Measurements from ENCODE around the gene LRRC61. TPM values are rescaled to one million over a fixed set of nuclear protein-coding genes. Genes with fewer than 3 reads are reported as not detected.

The LRRC61 gene
- total and polyA plus RNA-seq, 2 of the 13 experiments (the other 11 are each of a cell fraction or from before 2014, with no cell fraction given): 33.0 to 34.8 TPM

DNA sequence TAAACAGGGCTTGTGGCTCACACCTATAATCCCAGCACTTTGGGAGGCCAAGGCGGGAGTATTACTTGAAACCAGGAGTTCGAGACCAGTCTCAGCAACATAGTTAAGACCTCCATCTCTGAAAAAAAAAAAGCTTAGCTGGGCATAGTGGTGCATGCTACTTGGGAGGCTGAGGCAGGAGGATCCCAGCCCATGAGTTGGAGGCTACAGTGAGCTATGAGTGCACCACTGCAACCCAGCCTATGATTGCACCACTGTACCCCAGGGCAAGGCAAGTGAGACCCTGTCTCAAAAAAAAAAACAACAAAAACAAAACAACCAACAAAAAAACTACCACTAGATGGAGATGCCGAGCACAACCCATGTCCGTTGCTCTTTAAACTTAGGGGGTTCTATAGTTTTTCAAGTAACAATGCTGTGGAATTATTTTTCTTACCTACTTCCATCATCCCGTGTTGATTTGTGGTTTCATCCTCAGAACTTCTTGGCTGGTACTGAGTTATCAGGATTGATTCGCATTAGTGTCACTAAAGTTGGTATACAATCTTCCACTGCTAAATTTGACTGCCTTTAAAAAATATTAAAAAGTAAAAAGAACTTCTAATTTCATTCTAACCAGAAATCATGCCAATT lies 33.2 kb downstream of the LRRC61 start (continued):
- TF ChIP-seq, protein P1, sequence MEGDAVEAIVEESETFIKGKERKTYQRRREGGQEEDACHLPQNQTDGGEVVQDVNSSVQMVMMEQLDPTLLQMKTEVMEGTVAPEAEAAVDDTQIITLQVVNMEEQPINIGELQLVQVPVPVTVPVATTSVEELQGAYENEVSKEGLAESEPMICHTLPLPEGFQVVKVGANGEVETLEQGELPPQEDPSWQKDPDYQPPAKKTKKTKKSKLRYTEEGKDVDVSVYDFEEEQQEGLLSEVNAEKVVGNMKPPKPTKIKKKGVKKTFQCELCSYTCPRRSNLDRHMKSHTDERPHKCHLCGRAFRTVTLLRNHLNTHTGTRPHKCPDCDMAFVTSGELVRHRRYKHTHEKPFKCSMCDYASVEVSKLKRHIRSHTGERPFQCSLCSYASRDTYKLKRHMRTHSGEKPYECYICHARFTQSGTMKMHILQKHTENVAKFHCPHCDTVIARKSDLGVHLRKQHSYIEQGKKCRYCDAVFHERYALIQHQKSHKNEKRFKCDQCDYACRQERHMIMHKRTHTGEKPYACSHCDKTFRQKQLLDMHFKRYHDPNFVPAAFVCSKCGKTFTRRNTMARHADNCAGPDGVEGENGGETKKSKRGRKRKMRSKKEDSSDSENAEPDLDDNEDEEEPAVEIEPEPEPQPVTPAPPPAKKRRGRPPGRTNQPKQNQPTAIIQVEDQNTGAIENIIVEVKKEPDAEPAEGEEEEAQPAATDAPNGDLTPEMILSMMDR (CRISPR knock-in tag; IDR thresholded peaks at IDR 0.05): peak; percentile 66
- TF ChIP-seq NR2F6 (IDR thresholded peaks at IDR 0.05) (no peak), NR2F6 (CRISPR knock-in tag; IDR thresholded peaks at IDR 0.05) (no peak), STAG1 (CRISPR knock-in tag; IDR thresholded peaks at IDR 0.05) (peak; percentile 50), ZNF253 (CRISPR knock-in tag; IDR thresholded peaks at IDR 0.05; ENCODE audit: borderline replicate concordance) (no peak), RAD21 (CRISPR knock-in tag; IDR thresholded peaks at IDR 0.05) (0 out of 2 replicates have a peak, but pooled peaks have one; percentile 25), ZNF577 (CRISPR knock-in tag; IDR thresholded peaks at IDR 0.05; ENCODE audit: borderline replicate concordance, low read depth) (no peak), ZNF256 (CRISPR knock-in tag; conservative IDR thresholded peaks at IDR 0.05) (no peak), NFIB (CRISPR knock-in tag; IDR thresholded peaks at IDR 0.05; ENCODE audit: borderline replicate concordance) (no peak), ZFP62 (CRISPR knock-in tag; IDR thresholded peaks at IDR 0.05) (no peak), MXI1 (IDR thresholded peaks at IDR 0.05; ENCODE audit: borderline replicate concordance, low read depth, low read length) (peak; percentile 17; the same call in 1 of the 3 replicates), SMC3 (IDR thresholded peaks at IDR 0.05; ENCODE audit: low read length) (peak; percentile 72)
- TF ChIP-seq, protein P2, sequence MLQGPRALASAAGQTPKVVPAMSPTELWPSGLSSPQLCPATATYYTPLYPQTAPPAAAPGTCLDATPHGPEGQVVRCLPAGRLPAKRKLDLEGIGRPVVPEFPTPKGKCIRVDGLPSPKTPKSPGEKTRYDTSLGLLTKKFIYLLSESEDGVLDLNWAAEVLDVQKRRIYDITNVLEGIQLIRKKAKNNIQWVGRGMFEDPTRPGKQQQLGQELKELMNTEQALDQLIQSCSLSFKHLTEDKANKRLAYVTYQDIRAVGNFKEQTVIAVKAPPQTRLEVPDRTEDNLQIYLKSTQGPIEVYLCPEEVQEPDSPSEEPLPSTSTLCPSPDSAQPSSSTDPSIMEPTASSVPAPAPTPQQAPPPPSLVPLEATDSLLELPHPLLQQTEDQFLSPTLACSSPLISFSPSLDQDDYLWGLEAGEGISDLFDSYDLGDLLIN (CRISPR knock-in tag; IDR thresholded peaks at IDR 0.05; ENCODE audit: borderline replicate concordance): no peak
- TF ChIP-seq, protein P3, sequence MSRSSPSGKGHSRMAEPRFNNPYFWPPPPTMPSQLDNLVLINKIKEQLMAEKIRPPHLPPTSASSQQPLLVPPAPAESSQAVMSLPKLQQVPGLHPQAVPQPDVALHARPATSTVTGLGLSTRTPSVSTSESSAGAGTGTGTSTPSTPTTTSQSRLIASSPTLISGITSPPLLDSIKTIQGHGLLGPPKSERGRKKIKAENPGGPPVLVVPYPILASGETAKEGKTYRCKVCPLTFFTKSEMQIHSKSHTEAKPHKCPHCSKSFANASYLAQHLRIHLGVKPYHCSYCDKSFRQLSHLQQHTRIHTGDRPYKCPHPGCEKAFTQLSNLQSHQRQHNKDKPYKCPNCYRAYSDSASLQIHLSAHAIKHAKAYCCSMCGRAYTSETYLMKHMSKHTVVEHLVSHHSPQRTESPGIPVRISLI (CRISPR knock-in tag; IDR thresholded peaks at IDR 0.05; ENCODE audit: borderline replicate concordance): peak; percentile 87
- TF ChIP-seq, protein P4, sequence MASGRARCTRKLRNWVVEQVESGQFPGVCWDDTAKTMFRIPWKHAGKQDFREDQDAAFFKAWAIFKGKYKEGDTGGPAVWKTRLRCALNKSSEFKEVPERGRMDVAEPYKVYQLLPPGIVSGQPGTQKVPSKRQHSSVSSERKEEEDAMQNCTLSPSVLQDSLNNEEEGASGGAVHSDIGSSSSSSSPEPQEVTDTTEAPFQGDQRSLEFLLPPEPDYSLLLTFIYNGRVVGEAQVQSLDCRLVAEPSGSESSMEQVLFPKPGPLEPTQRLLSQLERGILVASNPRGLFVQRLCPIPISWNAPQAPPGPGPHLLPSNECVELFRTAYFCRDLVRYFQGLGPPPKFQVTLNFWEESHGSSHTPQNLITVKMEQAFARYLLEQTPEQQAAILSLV (CRISPR knock-in tag; IDR thresholded peaks at IDR 0.05; ENCODE audit: borderline replicate concordance): no peak
- TF ChIP-seq, protein P5, sequence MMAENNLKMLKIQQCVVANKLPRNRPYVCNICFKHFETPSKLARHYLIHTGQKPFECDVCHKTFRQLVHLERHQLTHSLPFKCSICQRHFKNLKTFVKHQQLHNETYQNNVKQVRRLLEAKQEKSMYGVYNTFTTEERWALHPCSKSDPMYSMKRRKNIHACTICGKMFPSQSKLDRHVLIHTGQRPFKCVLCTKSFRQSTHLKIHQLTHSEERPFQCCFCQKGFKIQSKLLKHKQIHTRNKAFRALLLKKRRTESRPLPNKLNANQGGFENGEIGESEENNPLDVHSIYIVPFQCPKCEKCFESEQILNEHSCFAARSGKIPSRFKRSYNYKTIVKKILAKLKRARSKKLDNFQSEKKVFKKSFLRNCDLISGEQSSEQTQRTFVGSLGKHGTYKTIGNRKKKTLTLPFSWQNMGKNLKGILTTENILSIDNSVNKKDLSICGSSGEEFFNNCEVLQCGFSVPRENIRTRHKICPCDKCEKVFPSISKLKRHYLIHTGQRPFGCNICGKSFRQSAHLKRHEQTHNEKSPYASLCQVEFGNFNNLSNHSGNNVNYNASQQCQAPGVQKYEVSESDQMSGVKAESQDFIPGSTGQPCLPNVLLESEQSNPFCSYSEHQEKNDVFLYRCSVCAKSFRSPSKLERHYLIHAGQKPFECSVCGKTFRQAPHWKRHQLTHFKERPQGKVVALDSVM (CRISPR knock-in tag; IDR thresholded peaks at IDR 0.05): peak; percentile 85; the same call in 1 of the 2 replicates
- TF ChIP-seq, protein P6, sequence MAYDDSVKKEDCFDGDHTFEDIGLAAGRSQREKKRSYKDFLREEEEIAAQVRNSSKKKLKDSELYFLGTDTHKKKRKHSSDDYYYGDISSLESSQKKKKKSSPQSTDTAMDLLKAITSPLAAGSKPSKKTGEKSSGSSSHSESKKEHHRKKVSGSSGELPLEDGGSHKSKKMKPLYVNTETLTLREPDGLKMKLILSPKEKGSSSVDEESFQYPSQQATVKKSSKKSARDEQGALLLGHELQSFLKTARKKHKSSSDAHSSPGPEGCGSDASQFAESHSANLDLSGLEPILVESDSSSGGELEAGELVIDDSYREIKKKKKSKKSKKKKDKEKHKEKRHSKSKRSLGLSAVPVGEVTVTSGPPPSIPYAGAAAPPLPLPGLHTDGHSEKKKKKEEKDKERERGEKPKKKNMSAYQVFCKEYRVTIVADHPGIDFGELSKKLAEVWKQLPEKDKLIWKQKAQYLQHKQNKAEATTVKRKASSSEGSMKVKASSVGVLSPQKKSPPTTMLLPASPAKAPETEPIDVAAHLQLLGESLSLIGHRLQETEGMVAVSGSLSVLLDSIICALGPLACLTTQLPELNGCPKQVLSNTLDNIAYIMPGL (CRISPR knock-in tag; IDR thresholded peaks at IDR 0.05; ENCODE audit: borderline replicate concordance in 1 of 2, low read depth in 1 of 2): 0 out of 4 replicates have a peak, but pooled peaks of 1 of the 2 experiments have one; percentile 15
- TF ChIP-seq, protein P7, sequence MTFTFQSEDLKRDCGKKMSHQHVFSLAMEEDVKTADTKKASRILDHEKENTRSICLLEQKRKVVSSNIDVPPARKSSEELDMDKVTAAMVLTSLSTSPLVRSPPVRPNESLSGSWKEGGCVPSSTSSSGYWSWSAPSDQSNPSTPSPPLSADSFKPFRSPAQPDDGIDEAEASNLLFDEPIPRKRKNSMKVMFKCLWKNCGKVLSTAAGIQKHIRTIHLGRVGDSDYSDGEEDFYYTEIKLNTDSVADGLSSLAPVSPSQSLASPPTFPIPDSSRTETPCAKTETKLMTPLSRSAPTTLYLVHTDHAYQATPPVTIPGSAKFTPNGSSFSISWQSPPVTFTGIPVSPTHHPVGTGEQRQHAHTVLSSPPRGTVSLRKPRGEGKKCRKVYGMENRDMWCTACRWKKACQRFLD (CRISPR knock-in tag; IDR thresholded peaks at IDR 0.05; ENCODE audit: borderline replicate concordance): no peak

Data from HepG2 (cell line).